HG03565 (cell line): ENCODE results near the gene CD99L2.

Source experiments
- ATAC-seq: cut with Tn5 transposase; IDR thresholded peaks from one replicate; pipeline ENCODE4 v1.9.1; 2021; ENCODE audit warnings: mild to moderate bottlenecking, moderate library complexity; ENCODE audit not compliant: unreplicated experiment

The CD99L2 gene

DNA sequence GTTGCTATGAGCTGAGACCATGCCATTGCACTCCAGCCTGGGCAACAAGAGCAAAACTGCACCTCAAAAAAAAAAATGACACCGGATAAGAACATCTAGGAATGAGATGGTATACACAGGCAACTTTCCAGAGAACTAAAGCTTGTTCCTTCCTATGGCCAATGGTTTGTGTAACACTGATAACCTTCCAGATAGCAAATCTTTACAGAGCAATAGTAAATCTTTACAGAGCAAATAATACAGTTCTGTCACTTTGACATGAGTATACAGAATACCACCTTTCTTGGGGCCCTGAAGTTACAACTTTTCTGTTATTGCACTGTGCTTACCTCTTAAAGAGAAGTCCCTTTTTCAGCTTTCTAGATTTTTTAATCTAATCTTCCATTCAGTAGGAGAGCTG lies 91.6 kb downstream of the CD99L2 start:
- no peak for ATAC-seq

DNA sequence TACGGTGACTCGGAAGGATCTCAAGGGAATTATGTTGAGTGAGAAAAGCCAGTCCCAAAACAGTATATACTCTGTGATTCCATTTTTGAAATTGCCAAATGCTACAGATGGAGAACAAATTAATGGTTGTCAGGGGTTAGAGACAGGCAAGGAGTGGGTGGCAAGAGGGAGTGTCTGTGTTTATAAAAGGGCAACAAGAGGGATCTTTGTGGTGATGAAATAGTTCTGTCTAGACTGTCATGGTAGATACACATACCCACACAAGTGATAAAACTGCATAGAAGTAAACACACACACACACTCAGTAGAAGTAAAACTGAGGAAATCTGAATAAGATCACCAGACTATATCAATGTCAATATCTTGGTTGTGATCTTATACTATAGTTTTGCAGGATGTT lies 92.7 kb downstream of the CD99L2 start:
- no peak for ATAC-seq

DNA sequence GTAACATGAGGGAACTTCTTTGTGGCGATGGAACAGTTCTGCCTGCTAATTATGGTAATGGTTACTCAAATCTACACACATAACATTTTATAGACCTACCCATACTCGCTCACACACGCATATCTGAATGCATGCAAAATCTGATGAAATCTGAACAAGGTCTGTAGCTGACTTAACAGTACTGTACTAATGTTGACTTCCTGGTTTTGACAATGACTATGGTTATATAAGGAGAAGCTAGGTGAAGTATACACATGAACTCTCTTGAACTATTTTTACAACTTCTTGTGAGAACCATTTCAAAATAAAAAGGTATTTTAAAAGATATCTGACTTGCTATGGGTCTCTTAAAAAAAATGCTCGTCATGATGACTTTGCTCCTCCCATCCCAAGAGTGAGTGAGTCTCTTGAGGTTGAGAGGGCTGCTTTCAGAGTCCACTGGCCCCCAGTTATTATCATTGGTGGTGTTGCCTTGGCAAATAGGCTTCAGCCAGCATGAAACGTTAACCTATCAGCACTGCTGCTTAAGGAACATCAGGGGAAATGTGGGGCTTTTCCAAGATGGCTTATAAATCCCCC lies 105.4 kb downstream of the CD99L2 start:
- ATAC-seq = no peak

DNA sequence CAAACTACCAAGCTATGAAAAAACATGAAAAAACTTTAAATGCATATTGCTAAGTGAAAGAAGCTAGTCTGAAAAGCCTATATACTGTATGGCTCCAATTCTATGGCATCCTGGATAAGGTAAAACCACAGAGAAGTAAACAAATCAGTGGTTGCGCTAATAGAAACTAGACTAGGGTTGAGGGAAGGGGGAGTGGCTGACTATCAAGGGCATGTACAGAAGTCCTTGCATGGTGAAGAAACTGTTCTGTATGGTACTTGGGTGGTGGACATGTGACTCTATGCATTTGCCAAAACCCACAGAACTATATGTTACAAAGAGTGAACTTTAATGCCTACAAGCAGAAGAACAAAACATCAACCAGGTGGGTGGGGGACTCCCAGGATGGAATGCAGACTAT lies 108.4 kb downstream of the CD99L2 start:
- ATAC-seq = no peak

DNA sequence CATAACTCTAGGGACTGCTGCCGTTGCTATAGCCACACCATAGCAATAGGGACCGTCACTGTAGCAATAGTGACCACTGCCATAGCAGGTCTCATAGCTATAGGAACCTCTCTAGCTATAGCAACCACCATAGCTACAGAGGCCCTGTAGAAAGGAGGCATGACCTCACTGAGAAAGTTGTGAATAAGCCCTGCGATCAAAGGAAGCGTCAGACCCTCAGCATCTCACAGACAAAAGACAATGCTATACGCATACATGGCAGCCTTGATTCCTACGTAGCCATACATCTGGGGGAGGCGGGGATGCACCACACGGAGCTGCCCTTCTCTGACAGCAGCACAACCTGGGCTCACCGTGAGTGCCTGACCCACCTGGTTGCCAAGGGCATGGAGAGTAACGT lies 116.8 kb downstream of the CD99L2 start:
- no peak for ATAC-seq

DNA sequence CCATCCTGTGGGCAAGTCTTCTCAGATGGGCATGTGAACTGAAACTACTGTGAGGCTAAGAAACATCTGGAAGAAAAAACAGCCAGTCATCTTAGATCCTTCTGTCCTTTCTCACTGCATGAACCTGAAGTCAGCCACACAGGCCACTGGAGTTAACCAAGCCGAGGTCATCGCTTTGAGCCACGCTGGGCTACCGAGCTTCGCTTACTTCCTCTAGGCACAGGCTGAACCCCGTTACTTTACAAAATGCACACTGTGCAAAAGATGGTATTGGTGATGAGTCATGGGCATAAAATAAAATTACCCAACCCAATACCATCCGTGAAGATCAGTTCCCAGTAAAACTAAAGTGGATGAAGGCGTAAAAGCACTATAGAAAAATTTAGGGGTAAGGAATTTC lies 119.1 kb downstream of the CD99L2 start:
- no peak for ATAC-seq

DNA sequence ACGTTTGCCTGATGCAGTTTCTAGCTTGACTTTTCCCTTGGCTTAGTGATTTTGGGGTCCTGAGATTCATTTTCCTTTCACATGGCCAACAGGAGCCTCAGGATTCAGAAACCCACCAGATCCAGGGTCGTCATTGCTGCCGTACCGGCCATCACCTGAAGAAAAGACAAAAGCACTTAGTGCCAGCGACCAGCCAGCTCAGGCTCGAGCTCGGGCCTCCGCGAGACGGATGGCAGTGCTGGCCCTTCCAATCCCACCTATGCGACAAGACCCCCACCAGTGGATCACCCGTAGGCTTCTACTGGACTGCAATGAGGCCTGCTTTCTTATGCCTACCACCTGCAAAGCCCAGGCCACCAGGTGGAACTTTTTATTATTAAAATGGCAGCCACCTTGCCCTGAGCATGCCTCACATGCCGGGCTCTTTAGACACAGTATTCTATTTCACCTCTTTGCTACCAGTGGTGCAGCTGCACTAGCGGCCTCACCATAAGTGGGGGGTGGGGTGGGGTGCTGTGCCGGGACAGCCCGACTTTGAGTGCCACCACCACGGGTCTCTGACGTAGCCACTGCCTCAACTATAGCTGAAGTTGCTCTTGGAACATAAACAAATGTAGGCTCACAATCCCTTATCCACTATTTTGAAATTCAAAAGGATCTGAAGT lies 121.0 kb downstream of the CD99L2 start:
- ATAC-seq = no peak

DNA sequence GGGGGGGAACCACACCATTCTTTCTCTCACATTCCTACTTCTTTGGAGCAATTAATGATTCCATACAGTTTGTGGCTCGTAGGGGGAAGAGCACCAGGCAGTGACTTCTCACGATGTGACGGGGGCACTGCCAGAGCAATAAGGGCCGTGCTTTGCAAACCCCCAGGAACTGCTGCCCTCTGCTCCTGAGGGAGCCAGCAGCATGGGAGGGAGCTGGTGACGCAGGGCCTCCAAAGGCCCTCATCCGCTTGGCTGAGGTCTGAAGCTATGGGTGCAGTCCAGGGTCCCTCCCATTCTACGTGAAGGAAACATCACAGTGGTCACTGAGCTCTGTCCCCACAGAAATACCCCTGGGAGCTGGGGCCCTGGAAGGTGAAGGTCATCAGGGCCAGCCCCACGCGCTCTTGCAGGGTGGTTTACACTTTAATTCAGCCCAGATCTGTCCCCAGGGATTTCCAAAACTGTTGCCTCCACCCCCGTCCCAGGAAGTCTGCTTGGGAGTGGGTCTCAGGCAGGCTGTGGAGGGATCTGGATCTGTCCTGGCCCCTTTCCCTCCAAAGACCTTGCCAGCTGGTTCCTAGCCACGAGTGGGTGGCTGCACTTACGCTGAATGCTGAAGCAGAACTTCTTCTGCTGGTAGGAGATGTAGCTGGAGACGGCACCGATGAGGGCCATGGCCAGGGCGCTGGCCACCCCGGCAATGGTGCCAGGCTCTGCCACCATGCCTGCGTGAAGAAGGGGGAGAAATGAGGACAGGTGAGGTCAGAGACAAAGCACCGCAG lies 122.7 kb downstream of the CD99L2 start:
- no peak for ATAC-seq

DNA sequence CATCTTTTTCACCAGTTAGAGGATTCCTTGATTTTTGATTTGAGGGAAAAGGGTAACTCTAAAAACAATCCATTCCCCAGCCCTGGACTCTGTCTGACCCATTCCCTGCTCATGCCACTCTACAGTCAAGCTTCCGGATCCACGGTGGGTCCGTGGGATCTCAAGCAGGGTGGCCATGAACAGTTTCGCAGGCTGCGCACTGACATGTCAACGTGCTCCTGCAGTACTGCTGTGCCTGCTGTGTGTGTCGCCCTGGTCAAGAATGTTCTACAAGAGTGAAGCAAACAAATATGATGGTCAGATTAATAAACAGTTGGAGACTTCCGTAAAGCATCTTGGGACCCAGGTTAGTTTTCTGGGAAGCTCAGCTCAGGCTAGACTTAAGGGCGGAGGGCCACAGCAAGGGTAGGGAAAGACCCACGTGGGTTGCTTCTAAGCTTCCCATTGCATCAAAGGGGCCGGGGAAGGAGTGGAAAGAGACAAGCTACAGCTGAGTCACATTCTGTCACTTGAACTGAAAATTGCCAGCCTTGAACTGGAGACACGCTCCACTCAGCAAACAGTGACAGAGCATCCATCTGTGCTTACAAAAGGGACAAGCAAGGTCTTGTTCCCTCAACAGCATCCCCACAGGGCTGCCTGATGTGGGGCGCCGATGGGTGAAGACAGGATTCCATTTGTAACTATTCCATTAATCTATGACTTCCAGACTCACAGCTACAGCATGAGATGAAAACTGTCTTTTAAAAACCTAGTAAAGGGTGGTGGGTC lies 123.5 kb downstream of the CD99L2 start:
- no peak for ATAC-seq

DNA sequence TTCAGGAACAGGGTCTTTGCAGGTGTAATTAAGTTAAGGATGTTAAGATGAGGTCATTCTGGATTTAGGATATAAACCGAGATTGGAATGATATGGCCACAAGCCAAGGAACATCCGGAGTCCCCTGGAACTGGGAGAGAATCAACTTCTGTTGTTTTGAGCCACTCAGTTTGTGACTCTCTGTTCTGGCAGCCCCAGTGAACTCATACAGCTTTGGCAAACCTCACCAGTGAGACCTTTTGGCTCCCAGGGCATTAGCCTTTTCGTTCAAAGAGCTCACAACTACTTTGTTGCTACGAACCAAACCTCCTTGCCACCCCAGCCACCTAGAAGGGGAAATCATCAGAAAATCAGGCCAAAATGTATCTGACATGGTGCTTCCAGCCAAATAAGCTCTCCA lies 124.8 kb downstream of the CD99L2 start:
- no peak for ATAC-seq

DNA sequence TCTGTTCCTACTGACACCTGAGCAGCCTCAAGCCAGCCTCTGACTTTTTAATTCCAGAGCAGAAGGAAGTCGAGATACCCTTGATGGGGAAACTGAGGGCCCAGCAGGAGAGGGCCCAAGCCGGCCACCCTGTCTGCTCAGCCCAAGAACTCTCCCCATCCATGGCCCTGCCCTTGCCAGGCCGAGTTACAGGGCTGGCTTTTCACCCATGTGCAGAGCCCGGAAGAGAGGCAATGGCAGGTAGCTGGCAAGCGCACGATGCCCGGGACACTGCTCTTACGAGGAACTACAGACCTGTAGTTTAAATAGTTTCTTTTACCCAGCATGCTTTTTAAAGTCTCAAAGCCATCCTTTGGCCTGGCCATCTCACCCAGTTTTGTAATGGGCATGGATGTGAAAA lies 125.4 kb downstream of the CD99L2 start:
- no peak for ATAC-seq

DNA sequence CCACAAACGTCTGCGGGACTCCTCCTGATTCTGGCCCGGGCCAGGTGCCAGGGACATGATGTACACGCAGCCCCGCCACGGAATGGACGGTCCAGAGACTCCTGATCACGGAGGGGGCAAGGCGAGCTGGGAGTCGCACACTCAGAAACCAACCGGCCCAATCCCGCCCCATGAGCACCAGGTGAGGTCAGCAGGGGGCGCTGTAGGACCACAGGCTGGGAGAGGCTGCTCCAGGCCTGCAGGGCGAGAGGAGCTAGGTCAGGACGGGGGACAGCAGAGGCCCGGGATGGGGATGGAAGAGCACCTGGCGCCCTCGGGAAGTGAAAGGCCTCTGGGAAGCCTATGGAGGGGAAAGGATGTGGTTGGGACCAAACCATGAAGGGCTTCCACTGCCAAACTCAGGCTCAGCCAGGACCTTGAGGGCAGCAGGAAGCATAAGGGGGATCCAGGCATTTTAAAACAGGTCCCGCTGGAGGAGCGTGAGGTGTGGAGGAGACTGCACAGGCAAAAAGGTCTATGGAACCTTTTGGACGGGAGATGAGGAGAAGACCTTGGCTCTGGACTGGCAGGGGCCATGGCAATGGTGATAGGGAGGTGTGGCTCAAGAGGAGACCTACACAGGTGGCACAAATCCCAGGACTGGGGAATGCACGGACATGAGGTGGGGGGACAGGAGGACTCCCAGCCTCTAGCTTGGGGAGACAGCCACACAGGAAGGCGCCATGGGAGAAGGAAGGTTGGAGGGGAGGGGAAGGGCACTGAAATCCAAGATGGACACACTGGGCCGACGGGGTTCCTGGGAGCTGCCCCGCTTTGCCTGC lies 126.1 kb downstream of the CD99L2 start:
- no peak for ATAC-seq

DNA sequence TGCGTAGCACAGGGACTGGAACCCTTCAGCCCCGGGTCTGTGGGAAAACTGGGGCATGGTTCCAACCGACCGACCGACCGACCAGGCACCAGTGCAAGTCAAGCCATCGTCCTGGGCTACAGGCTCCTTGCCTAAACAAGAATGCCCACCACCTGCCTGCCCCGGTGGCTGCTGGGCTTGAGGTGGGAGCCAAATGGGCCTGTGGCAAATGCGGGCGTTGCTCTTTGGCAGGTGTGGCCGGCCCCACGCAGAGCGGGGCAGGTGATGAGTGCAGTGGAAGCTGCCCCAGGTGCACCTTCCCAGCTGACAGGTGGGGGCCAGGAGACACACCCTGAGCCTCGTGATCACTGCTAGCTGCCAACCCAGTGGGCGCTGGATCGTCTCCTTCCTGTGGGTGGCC lies 127.4 kb downstream of the CD99L2 start:
- ATAC-seq = no peak

DNA sequence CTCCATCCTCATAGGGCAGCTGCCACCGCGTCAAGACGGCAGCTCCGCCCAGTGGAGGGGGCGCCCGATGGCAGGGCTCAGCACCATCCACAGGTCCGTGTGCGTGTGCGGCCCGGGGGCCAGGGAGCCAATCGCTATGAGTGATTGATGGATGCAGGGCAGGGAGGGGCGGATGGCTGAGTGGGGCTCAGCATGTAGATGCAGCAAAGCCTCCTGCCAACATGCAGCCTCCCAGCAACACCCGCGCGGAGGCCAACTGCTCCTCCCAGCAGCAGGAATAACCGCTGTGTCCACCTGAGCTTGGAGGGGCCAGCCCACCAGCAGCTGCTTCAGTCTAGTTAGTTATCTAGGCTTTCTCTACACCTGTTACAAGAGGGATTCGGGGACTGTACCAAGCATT lies 127.8 kb downstream of the CD99L2 start:
- no peak for ATAC-seq

DNA sequence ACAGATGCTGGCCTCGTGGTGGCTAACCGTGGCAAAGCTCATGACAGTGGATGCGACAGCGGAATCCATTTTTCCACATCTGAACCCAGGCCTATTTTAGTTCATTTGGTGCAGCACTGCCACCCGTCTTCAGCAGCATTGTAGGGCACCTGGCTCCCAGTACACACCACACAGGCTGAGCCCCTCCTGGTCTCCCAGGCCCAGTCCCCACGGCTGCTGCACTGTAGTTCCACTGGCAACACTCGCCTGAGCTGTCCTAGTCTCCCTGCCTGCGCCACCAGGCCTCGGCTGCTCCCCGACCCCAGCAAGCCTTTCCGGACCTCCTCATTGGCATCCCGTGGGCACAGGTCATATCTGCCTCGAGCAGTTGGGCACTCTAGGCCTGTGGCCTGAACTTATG lies 129.1 kb downstream of the CD99L2 start:
- ATAC-seq = no peak

DNA sequence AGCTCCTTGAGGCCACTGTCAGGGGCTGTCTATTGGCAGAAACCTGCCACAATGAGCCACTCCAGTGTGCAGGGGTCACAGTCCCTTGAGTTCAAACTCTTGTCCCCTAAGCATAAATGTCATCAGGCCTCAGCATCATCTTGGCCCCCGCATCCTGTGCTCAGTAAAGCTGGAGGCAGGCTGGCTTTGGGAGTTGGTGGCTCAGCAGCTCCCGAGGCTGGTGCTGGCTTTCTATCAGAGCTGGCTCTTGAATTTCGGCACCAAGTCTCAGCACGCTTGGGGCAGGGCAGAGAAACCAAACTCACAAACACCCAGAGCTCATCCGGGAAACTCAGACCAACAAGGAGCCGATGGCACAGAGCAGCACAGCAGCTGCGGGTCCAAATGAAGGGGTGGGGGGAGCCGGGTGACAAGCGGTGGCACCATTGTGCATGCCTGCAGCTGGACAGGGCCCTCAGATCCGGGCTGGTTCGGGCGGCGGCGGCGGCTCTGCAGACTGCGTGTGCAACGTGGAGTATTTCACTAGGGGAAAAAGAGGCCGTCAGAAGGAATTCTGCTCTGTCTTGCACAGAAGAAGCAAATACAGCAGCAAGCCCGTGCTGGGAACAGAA lies 129.8 kb downstream of the CD99L2 start:
- no peak for ATAC-seq

DNA sequence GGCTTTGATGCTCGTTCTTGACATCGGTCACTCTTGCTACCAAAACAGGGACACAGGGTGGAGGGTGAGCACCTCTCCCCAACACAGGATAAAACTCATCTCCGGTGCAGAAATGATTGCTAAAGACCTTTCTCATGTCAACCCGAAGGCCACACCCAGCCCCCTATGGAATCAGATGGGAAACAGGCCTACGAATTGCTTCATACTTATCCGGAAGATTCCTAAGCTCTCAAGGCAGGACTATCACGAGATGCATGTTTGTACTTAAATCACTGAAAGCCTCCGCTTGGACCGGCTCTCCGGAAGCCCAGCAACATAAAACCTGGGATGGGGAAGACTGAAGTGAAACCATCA lies 130.4 kb downstream of the CD99L2 start:
- ATAC-seq = no peak

DNA sequence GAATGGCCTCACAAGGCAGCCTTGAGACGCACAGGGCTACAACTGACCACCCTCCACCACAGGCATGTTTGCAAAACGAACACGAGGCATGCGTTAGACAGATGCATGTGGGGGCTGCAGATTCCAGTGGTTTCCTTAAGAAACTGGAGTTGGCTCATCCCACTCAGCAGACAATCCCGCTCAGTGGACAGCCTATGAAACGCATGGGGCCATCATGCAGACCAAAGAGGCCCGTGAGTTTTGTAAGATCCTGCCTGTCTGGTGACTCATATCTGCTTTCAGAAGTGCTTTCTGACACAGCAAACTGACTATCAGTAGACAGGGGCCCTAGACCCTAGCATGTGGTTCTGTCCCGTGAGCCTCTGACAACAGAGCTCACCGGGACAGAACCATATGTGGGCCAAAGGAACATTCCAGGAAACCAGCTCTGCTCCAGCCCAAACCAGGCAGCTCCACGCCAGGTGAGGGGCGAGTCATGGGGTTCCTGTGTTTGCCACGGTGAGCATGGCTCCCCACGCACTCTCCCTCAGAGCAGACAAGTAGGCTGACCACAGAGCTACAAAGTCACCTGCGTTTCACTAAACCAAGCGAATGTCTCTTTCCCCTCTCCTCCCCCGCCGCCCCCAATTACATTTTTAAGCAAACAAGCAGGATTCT lies 130.9 kb downstream of the CD99L2 start:
- peak; percentile 51 for ATAC-seq

DNA sequence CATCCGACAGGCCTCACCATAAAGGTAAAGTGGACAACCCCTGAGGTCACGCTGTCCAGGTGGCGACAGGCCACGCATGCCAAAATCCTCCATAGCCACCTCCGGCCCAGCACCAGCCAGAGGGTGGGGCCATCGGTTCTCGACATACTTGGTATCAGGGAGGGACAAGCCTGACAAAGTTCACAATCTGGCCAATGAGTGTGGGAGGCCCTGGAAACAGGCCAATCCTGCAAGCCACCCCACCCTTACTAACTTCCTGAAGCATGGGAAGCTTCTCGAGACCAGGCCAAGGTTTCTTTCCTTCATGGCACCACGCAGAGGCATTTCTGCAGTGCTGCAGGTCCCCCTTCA lies 131.4 kb downstream of the CD99L2 start:
- ATAC-seq = no peak
